OCI-LY1 (cell line): ENCODE results near the gene PDE6G.

Experiments
- H2AFZ ChIP-seq: fragments of 200-600 bp; sonication (generic), shearing (Covaris generic); 2 replicates; pipeline ENCODE4 v1.6.0; 2014; ENCODE audit warnings: antibody characterized with exemption, mild to moderate bottlenecking, low read length
- H3F3A ChIP-seq: fragments of 200-600 bp; sonication (generic), shearing (Covaris generic); 2 replicates; pipeline ENCODE4 v1.6.0; 2014; ENCODE audit warnings: mild to moderate bottlenecking, antibody characterized with exemption, low read length, moderate library complexity; ENCODE audit not compliant: insufficient read depth
- H3K27ac ChIP-seq: fragments of 200-600 bp; sonication (generic); 2 replicates; pipeline ENCODE4 v1.5.1; 2014; ENCODE audit warnings: low read length, mixed run types, mild to moderate bottlenecking, low read depth; ENCODE audit not compliant: poor library complexity, severe bottlenecking
- H3K27me3 ChIP-seq: fragments of 200-600 bp; sonication (generic); 2 replicates; pipeline ENCODE4 v1.6.0; 2014; ENCODE audit warnings: antibody characterized with exemption, mild to moderate bottlenecking, low read length, moderate library complexity; ENCODE audit not compliant: insufficient read depth
- H3K36me3 ChIP-seq: fragments of 200-600 bp; sonication (generic); 2 replicates; pipeline ENCODE4 v1.6.1; 2014; ENCODE audit warnings: mild to moderate bottlenecking, antibody characterized with exemption, low read length, moderate library complexity, mixed read lengths; ENCODE audit not compliant: insufficient read depth
- H3K4me1 ChIP-seq: fragments of 200-600 bp; sonication (generic); 2 replicates; pipeline ENCODE4 v1.5.1; 2014; ENCODE audit warnings: mild to moderate bottlenecking, low read length, moderate library complexity; ENCODE audit not compliant: insufficient read depth, severe bottlenecking
- H3K4me2 ChIP-seq: fragments of 200-600 bp; sonication (generic), shearing (Covaris generic); 2 replicates; pipeline ENCODE4 v1.6.1; 2014; ENCODE audit warnings: low read length
- H3K4me3 ChIP-seq: fragments of 200-600 bp; sonication (generic); 2 replicates; pipeline ENCODE4 v1.5.1; 2014; ENCODE audit warnings: low read length, low read depth, mild to moderate bottlenecking, mixed read lengths; ENCODE audit not compliant: poor library complexity, severe bottlenecking
- H3K79me2 ChIP-seq: fragments of 200-600 bp; shearing (Covaris generic); 2 replicates; pipeline ENCODE4 v1.6.1; 2016; ENCODE audit warnings: mixed run types, low read length, mixed read lengths; ENCODE audit not compliant: insufficient read depth
- H3K9ac ChIP-seq: fragments of 200-600 bp; sonication (generic), shearing (Covaris generic); 2 replicates; pipeline ENCODE4 v1.6.1; 2014; ENCODE audit warnings: mild to moderate bottlenecking, low read length, mixed read lengths
- H3K9me2 ChIP-seq: fragments of 200-600 bp; sonication (generic), shearing (Covaris generic); 2 replicates; pipeline ENCODE4 v1.6.1; 2014; ENCODE audit warnings: low read depth, mild to moderate bottlenecking, low read length, mixed read lengths
- H3K9me3 ChIP-seq: fragments of 200-600 bp; shearing (Covaris generic); 2 replicates; pipeline ENCODE4 v1.6.1; 2014; ENCODE audit warnings: low read length, mixed read lengths
- H4K20me1 ChIP-seq: fragments of 200-600 bp; sonication (generic), shearing (Covaris generic); 2 replicates; pipeline ENCODE4 v1.6.0; 2016; ENCODE audit warnings: mild to moderate bottlenecking, low read length; ENCODE audit not compliant: insufficient read depth
- EZH2 ChIP-seq: fragments of 200-600 bp; sonication (generic), shearing (Covaris generic); IDR thresholded peaks from 2 replicates; pipeline ENCODE4 v1.8.0; 2017; ENCODE audit warnings: borderline replicate concordance, mixed run types, mild to moderate bottlenecking, antibody characterized with exemption, low read length, moderate library complexity, mixed read lengths
- TF ChIP-seq, protein P1 (sequence below): fragments of 200-600 bp; sonication (generic), shearing (Covaris generic); IDR thresholded peaks from 2 replicates; pipeline ENCODE4 v1.5.1; 2017; ENCODE audit warnings: mild to moderate bottlenecking, antibody characterized with exemption, low read length, moderate library complexity, mixed read lengths

PDE6G gene

DNA sequence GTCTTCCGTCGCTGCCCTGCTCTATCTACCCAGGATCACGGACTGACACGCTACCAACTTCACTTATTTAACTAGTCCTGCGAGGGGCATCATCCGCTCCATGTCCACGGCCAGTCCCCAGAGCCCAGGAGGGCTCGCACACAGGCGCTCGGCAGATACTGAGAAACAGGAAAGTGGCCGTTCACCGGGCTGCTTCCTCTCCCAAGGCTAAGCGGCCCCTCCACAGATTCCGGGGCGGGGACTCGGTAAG, 9.7 kb upstream of the PDE6G start:
- no peak for TF ChIP-seq EZH2
- TF ChIP-seq, protein P1, sequence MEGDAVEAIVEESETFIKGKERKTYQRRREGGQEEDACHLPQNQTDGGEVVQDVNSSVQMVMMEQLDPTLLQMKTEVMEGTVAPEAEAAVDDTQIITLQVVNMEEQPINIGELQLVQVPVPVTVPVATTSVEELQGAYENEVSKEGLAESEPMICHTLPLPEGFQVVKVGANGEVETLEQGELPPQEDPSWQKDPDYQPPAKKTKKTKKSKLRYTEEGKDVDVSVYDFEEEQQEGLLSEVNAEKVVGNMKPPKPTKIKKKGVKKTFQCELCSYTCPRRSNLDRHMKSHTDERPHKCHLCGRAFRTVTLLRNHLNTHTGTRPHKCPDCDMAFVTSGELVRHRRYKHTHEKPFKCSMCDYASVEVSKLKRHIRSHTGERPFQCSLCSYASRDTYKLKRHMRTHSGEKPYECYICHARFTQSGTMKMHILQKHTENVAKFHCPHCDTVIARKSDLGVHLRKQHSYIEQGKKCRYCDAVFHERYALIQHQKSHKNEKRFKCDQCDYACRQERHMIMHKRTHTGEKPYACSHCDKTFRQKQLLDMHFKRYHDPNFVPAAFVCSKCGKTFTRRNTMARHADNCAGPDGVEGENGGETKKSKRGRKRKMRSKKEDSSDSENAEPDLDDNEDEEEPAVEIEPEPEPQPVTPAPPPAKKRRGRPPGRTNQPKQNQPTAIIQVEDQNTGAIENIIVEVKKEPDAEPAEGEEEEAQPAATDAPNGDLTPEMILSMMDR = no peak
- Histone ChIP-seq H3K27me3 (no peaks in the 10 kb centered on the region), H3K9me2 (no peaks in the 10 kb centered on the region), H3K36me3 (peaks cover 46% of the 10 kb centered on the region), H3K79me2 (no peaks in the 10 kb centered on the region; the same call in 1 of the 2 replicates), H4K20me1 (no peaks in the 10 kb centered on the region), H2AFZ (no peak overlapping the region), H3K27ac (peak overlapping the region; percentile 29), H3K9me3 (no peaks in the 10 kb centered on the region), H3F3A (no peaks in the 10 kb centered on the region), H3K9ac (peak overlapping the region; percentile 94), H3K4me3 (peak overlapping the region; percentile 82), H3K4me1 (peaks cover 24% of the 10 kb centered on the region), H3K4me2 (peak overlapping the region; percentile 85)

- H3K79me2 ChIP-seq = no peaks in the 10 kb centered on the region; the same call in 1 of the 2 replicates
- H3K4me1 ChIP-seq = peaks cover 24% of the 10 kb centered on the region
- H2AFZ ChIP-seq = no peak overlapping the region
- no peaks in the 10 kb centered on the region for H3F3A ChIP-seq
- H4K20me1 ChIP-seq = no peaks in the 10 kb centered on the region
- H3K36me3 ChIP-seq = peaks cover 40% of the 10 kb centered on the region
- H3K9ac ChIP-seq = peak overlapping the region; percentile 94
- H3K4me3 ChIP-seq = peak overlapping the region; percentile 82
- peak overlapping the region; percentile 85 for H3K4me2 ChIP-seq
- H3K27me3 ChIP-seq = no peaks in the 10 kb centered on the region
- H3K9me3 ChIP-seq = no peaks in the 10 kb centered on the region
- H3K27ac ChIP-seq = peak overlapping the region; percentile 29
- no peaks in the 10 kb centered on the region for H3K9me2 ChIP-seq
- no peak for TF ChIP-seq EZH2
- TF ChIP-seq, protein P1 = no peak
Measured at GRCh38 chr17:81665205-81666091, 9.1 kb upstream of the PDE6G start.

- Histone ChIP-seq H3K9me2 (no peaks in the 10 kb centered on the region), H3K4me1 (peaks cover 24% of the 10 kb centered on the region)
Measured at GRCh38 chr17:81664051-81664470, 7.7 kb upstream of the PDE6G start.

More at GRCh38 chr17:81664051-81664470, 7.7 kb upstream of the PDE6G start:
- Histone ChIP-seq H3K4me2 (no peak overlapping the region), H3K27me3 (no peaks in the 10 kb centered on the region), H3K27ac (no peak overlapping the region), H3K4me3 (no peak overlapping the region), H3K79me2 (no peaks in the 10 kb centered on the region; the same call in 1 of the 2 replicates), H3F3A (no peaks in the 10 kb centered on the region), H3K9ac (no peak overlapping the region), H3K9me3 (no peaks in the 10 kb centered on the region), H3K36me3 (peaks cover 28% of the 10 kb centered on the region), H2AFZ (no peak overlapping the region), H4K20me1 (no peaks in the 10 kb centered on the region)
- TF ChIP-seq, protein P1 = no peak
- TF ChIP-seq EZH2 = no peak
